Erythroblast (primary cell): ENCODE data around the gene SFXN5.

Source experiments
- GATA1 ChIP-seq: IDR thresholded peaks from 2 replicates; pipeline ENCODE4 v1.6.1; 2011; ENCODE audit warnings: low read depth, mild to moderate bottlenecking, control low read depth, low read length, moderate library complexity
- POLR2A ChIP-seq: IDR thresholded peaks from 2 replicates; pipeline ENCODE4 v1.6.1; 2011; ENCODE audit warnings: mild to moderate bottlenecking, low read length

- no peak for TF ChIP-seq POLR2A
- TF ChIP-seq GATA1: no peak
Measured at GRCh38 chr2:72924353-72925240, 146.9 kb downstream of the SFXN5 start.
